ENCODE measurements around the gene IL17RC. TPM values are rescaled to one million over a fixed set of nuclear protein-coding genes. Genes with fewer than 3 reads are reported as not detected.
A peak's percentile ranks its signal among the peaks of the same experiment; 100 is the strongest.

IL17RC gene
- total and polyA plus RNA-seq, 2 of the 4 experiments (the other 2 are of a cell fraction) = 20.8 to 28.3 TPM

GRCh38 chr3:9867106-9867505 lies 49.8 kb upstream of the IL17RC start:
- POLR2A ChIA-PET (ENCODE audit: unreplicated experiment) = no interaction called here

More at GRCh38 chr3:9867106-9867505, 49.8 kb upstream of the IL17RC start:
- Histone ChIP-seq H3K14ac (replicated peaks; ENCODE audit: low read depth, low read length) (no peak overlapping the region), H2AK5ac (ENCODE audit: low read depth, low read length) (peak overlapping the region; percentile 34; the same call in 1 of the 2 replicates), H3K27me3 (ENCODE audit: control insufficient read depth, insufficient read depth, low read length) (no peaks in the 10 kb centered on the region), H4K8ac (ENCODE audit: low read depth in 2 of 2, low read length in 2 of 2) (no peak overlapping the region), H3K4me2 (ENCODE audit: low read depth, low read length) (no peak overlapping the region), H3K9me3 (ENCODE audit: control insufficient read depth, insufficient read depth, low read length) (0 out of 2 replicates have a peak, but pooled peaks cover 2% of the 10 kb centered on the region), H3K9me1 (ENCODE audit: insufficient read depth, low read length) (peaks cover 8% of the 10 kb centered on the region; the same call in 1 of the 2 replicates), H4K91ac (ENCODE audit: insufficient read depth, low read depth, low read length) (no peak overlapping the region), H3K27ac (ENCODE audit: insufficient read depth, low read length) (no peak overlapping the region), H3K56ac (ENCODE audit: extremely low read depth, insufficient read depth, low read length) (no peak overlapping the region), H3K4me3 (ENCODE audit: insufficient read depth, low read depth, low read length) (no peak overlapping the region), H3K79me1 (ENCODE audit: low read depth in 1 of 2, low read length in 2 of 2) (no peaks in the 10 kb centered on the region), H3K18ac (ENCODE audit: low read depth, low read length) (no peak overlapping the region), H3K4me1 (ENCODE audit: control insufficient read depth, insufficient read depth, low read length) (peaks cover 14% of the 10 kb centered on the region), H3K4ac (ENCODE audit: low read depth, low read length) (no peak overlapping the region), H2AK9ac (replicated peaks; ENCODE audit: low read depth, low read length, poor library complexity) (peak overlapping the region; percentile 28), H3K23ac (ENCODE audit: low read depth, low read length) (no peak overlapping the region), H2BK120ac (ENCODE audit: low read depth, low read length) (no peak overlapping the region), H2BK5ac (ENCODE audit: low read depth, low read length, poor library complexity, severe bottlenecking) (no peak overlapping the region), H4K5ac (ENCODE audit: low read depth, low read length) (no peak overlapping the region), H2AFZ (replicated peaks; ENCODE audit: low read length, poor library complexity) (peak overlapping the region; percentile 65), H3K9ac (ENCODE audit: low read depth, low read length) (no peak overlapping the region), H2BK20ac (ENCODE audit: low read depth, low read length) (no peak overlapping the region), H2BK15ac (ENCODE audit: low read depth, low read length) (no peak overlapping the region), H4K20me1 (ENCODE audit: insufficient read depth, low read length) (no peaks in the 10 kb centered on the region), H3K36me3 (ENCODE audit: control insufficient read depth, insufficient read depth, low read length) (no peaks in the 10 kb centered on the region)
- ATAC-seq (ENCODE audit: low read depth) (no peak), DNase-seq (no peak)
- in situ Hi-C loops (cut with MboI; ENCODE audit: low sequenced_read_pairs) = no loop called here
- no TSS peak for BruUV-seq (replicated peaks)
- 90% methylated on average over 5 of the region's 12 CpGs; no CpG with 5 or more reads in 1 of the 2 experiments for WGBS, 2 experiments (ENCODE audit: extremely low coverage in 2 of 2, insufficient read length in 1 of 2)
- CTCF ChIA-PET = no interaction called here
- dilution Hi-C loops (cut with HindIII; ENCODE audit: low sequenced_read_pairs, unreplicated experiment) = no loop called here
- intact Hi-C loops (cut with micrococcal nuclease) = no loop called here
- TF ChIP-seq MAFK (IDR thresholded peaks at IDR 0.05; ENCODE audit: low read depth, low read length) (no peak), BHLHE40 (IDR thresholded peaks at IDR 0.05; ENCODE audit: low read depth, low read length) (no peak), USF2 (IDR thresholded peaks at IDR 0.05; ENCODE audit: low read depth, low read length) (no peak), FOS (IDR thresholded peaks at IDR 0.05; ENCODE audit: low read depth, low read length) (no peak), MXI1 (IDR thresholded peaks at IDR 0.05; ENCODE audit: borderline replicate concordance, low read depth, low read length) (no peak), ELK1 (IDR thresholded peaks at IDR 0.05; ENCODE audit: borderline replicate concordance, low read depth, low read length) (no peak), SMC3 (IDR thresholded peaks at IDR 0.05; ENCODE audit: low read depth, low read length) (no peak), RFX5 (IDR thresholded peaks at IDR 0.05; ENCODE audit: low read depth, low read length) (no peak), RCOR1 (IDR thresholded peaks at IDR 0.05; ENCODE audit: insufficient replicate concordance, low read length) (no peak), POLR2A (IDR thresholded peaks at IDR 0.05; ENCODE audit: low read depth, low read length) (no peak), CHD1 (IDR thresholded peaks at IDR 0.05; ENCODE audit: low read depth, low read length) (no peak), CEBPB (IDR thresholded peaks at IDR 0.05; ENCODE audit: low read depth, low read length) (no peak), RAD21 (IDR thresholded peaks at IDR 0.05; ENCODE audit: low read length) (no peak), MAZ (IDR thresholded peaks at IDR 0.05; ENCODE audit: borderline replicate concordance, low read depth, low read length) (no peak), NFE2L2 (IDR thresholded peaks at IDR 0.05; ENCODE audit: low read depth, low read length) (no peak), CTCF (conservative IDR thresholded peaks at IDR 0.05; ENCODE audit: low read depth, low read length) (no peak)
